Measurements from ENCODE around the gene CRB1.

- TF ChIP-seq GATA2 (IDR thresholded peaks at IDR 0.05; ENCODE audit: low read depth, low read length) (no peak), GATA3 (IDR thresholded peaks at IDR 0.05; ENCODE audit: low read depth, low read length) (no peak)
Measured at GRCh38 chr1:197366996-197367395, 98.9 kb downstream of the CRB1 start.
